Spleen (tissue), 11 donors: Measurements from ENCODE around the gene SLC4A9. TPM values are rescaled to one million over a fixed set of nuclear protein-coding genes. Genes with fewer than 3 reads are reported as not detected.

ENCODE experiments used
- DNase-seq: peaks from one replicate; pipeline ENCODE4 v3.0.0-alpha.2; 2020
- H3K27ac ChIP-seq, 8 donors: fragments of 200-600 bp; sonication (generic) in 7 of 8; 1 replicate in 4 of 8; 2 replicates in 4 of 8; pipeline versions ENCODE4 v1.5.0 to v1.8.0; 2016 to 2021; ENCODE audit warnings: inconsistent platforms in 4 of 8, mild to moderate bottlenecking in 4 of 8, moderate library complexity in 1 of 8
- H3K27me3 ChIP-seq, 7 donors: fragments of 200-600 bp; sonication (generic) in 6 of 7; replicated peaks in 1 of 7; 1 replicate in 4 of 7; 2 replicates in 3 of 7; pipeline versions ENCODE4 v1.5.0 to v1.8.0; 2016 to 2021; ENCODE audit warnings: inconsistent platforms in 3 of 7, mild to moderate bottlenecking in 1 of 7
- H3K36me3 ChIP-seq, 6 donors: fragments of 200-600 bp; sonication (generic) in 5 of 6; 1 replicate in 4 of 6; 2 replicates in 2 of 6; pipeline versions ENCODE4 v1.5.0 to v1.8.0; 2016 to 2021; ENCODE audit warnings: inconsistent platforms in 2 of 6
- H3K4me1 ChIP-seq, 6 donors: fragments of 200-600 bp; sonication (generic) in 5 of 6; 1 replicate in 3 of 6; 2 replicates in 3 of 6; pipeline versions ENCODE4 v1.5.0 to v1.8.0; 2016 to 2021; ENCODE audit warnings: inconsistent platforms in 3 of 6
- H3K4me3 ChIP-seq, 8 donors: fragments of 200-600 bp; sonication (generic) in 7 of 8; 1 replicate in 4 of 8; 2 replicates in 4 of 8; pipeline versions ENCODE4 v1.5.0 to v1.8.0; 2016 to 2021; ENCODE audit warnings: inconsistent platforms in 4 of 8, mild to moderate bottlenecking in 4 of 8, moderate library complexity in 2 of 8
- H3K9me3 ChIP-seq, 8 donors: fragments of 200-600 bp; sonication (generic) in 7 of 8; 1 replicate in 4 of 8; 2 replicates in 4 of 8; pipeline versions ENCODE4 v1.5.0 to v1.8.0; 2016 to 2021; ENCODE audit warnings: inconsistent platforms in 4 of 8
- CTCF ChIP-seq, 11 experiments: fragments of 200-600 bp in 7 of 11; fragments of 450-650 bp in 4 of 11; sonication (generic) in 4 of 11; IDR thresholded peaks in 8 of 11; conservative IDR thresholded peaks in 3 of 11; 1 replicate in 7 of 11; 2 replicates in 4 of 11; pipeline versions ENCODE4 v1.4.0 to v1.8.0; 2016 to 2021; ENCODE audit warnings: antibody characterized with exemption in 11 of 11, inconsistent platforms in 4 of 11, mild to moderate bottlenecking in 1 of 11
- POLR2A ChIP-seq, 3 donors: fragments of 450-650 bp; IDR thresholded peaks; one replicate each; pipeline ENCODE4 v1.5.1; 2017; ENCODE audit warnings: antibody characterized with exemption in 3 of 3, mild to moderate bottlenecking in 1 of 3
- POLR2AphosphoS5 ChIP-seq, 3 donors: sonication (generic); formaldehyde crosslinking; IDR thresholded peaks; one replicate each; pipeline ENCODE4 v1.5.1; 2017; ENCODE audit warnings: antibody characterized with exemption in 3 of 3
- WGBS, 5 donors: extraction: QIAGEN DNeasy Blood & Tissue Kit in 3 of 5; methylation state at CpG; one replicate each; pipeline versions ENCODE4 v1.1.5 to v1.1.7; 2013 to 2018; 5-methylcytosine and 5-hydroxymethylcytosine counted together
- intact Hi-C: fragments of 100-400 bp; cut with DNase I; formaldehyde crosslinking; loops from one replicate; pipeline ENCODE4 v1.15.0; 2023; ENCODE audit warnings: low total_unique reads
- polyA plus RNA-seq, 3 donors: library from polyadenylated mRNA; stranded (reverse); fragments of 200-250 nt; gene quantifications; one replicate each; pipeline ENCODE4 v1.2.1, GENCODE V29; 2013
- total RNA-seq, 7 donors: library from RNA; depleted of rRNA in 3 of 7; stranded (reverse); fragments of >200 nt in 3 of 7; fragmentation: NEBNext Ultra II Directional in 4 of 7; extraction: Animal tissue kit (Norgen Biotek cat#: 25700) in 4 of 7; gene quantifications; one replicate each; pipeline versions ENCODE4 v1.1.0 to v1.2.1, GENCODE V29; 2016 to 2021
- donor health status: healthy with polysubstance abuse.
- donor health status: DM: no; HTN: no; CAD: no; lungs with moderate emphysema.
- donor health status: DM: no; HTN: no; CAD: no.
- donor health status: Bipolar disorder and iron deficiency.
- donor health status: healthy.
- donor health status: DM: no; HTN: no; CAD: no.
- donor health status: DM: yes; HTN: yes; CAD: no.

SLC4A9 gene
- total and polyA plus RNA-seq, 10 donors: 0.03 to 0.54 (median 0.10) TPM; not detected in 3

- no peak for TF ChIP-seq POLR2AphosphoS5 (IDR thresholded peaks at IDR 0.05)
- Histone ChIP-seq H3K4me1 (peaks cover 8 to 24% (median 19%) of the 10 kb centered on the region in 6 donors), H3K27ac (no peak overlapping the region), H3K27me3 (no peaks in the 10 kb centered on the region), H3K9me3 (no peaks in the 10 kb centered on the region), H3K36me3 (no peaks in the 10 kb centered on the region), H3K4me3 (no peak overlapping the region)
- WGBS, 5 donors: 88 to 100% (median 93%) methylated on average over 2 of the region's 2 CpGs
- intact Hi-C loops: no loop called here
- no peak for DNase-seq
These were observed 1.9 kb downstream of the SLC4A9 start for GRCh38 chr5:140361901-140362300.

DNA sequence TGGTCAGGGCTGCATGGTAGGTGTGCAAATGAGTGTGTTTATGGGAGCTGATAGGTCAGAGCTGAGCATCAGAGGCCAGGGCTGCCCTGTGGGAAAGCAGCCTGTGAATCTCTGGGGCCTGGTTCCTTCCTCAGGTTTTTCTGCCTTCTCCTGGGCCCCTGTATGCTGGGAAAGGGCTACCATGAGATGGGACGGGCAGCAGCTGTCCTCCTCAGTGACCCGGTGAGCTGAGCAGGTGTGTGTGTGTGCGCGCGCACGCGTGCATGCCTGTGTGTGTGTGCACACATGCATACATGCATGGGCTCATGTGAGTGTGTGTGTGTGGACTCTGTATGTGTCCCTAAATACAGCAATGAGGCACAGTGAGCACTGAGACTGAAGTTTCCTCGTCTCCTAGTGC is 2.3 kb downstream of the SLC4A9 start:
- H3K27me3 ChIP-seq: no peaks in the 10 kb centered on the region
- peaks cover 7 to 20% (median 15%) of the 10 kb centered on the region in 6 donors for H3K4me1 ChIP-seq
- H3K9me3 ChIP-seq: no peaks in the 10 kb centered on the region
- H3K36me3 ChIP-seq: no peaks in the 10 kb centered on the region
- no peak for DNase-seq
- intact Hi-C loops: no loop called here
- no peak overlapping the region for H3K27ac ChIP-seq
- 82 to 88% (median 87%) methylated on average over 6 to 8 of the region's 8 CpGs for WGBS, 5 donors
- H3K4me3 ChIP-seq: no peak overlapping the region
- TF ChIP-seq POLR2A (IDR thresholded peaks at IDR 0.05): no peak
- no peak for TF ChIP-seq POLR2AphosphoS5 (IDR thresholded peaks at IDR 0.05)
- no peak for TF ChIP-seq CTCF (IDR thresholded peaks at IDR 0.05 in 8 of 11, conservative IDR thresholded peaks at IDR 0.05 in 3 of 11)

GRCh38 chr5:140362875-140363630 is 3.1 kb downstream of the SLC4A9 start:
- TF ChIP-seq POLR2A (IDR thresholded peaks at IDR 0.05) (no peak), CTCF (IDR thresholded peaks at IDR 0.05 in 8 of 11, conservative IDR thresholded peaks at IDR 0.05 in 3 of 11) (peak; percentile 74 to 98 (median 92)), POLR2AphosphoS5 (IDR thresholded peaks at IDR 0.05) (peak; percentile 38 to 64 (median 60))
- Histone ChIP-seq H3K4me1 (peaks cover 0 to 13% (median 8%) of the 10 kb centered on the region in 6 donors), H3K27ac (no peak overlapping the region), H3K36me3 (no peaks in the 10 kb centered on the region), H3K9me3 (no peaks in the 10 kb centered on the region), H3K4me3 (peak overlapping the region in 3 of 8 donors; percentile 16 to 59 (median 30)), H3K27me3 (no peaks in the 10 kb centered on the region)
- DNase-seq: peak; percentile 95
- WGBS, 5 donors: 10 to 15% (median 12%) methylated on average over 25 to 29 of the region's 29 CpGs
- intact Hi-C loops: no loop called here

DNA sequence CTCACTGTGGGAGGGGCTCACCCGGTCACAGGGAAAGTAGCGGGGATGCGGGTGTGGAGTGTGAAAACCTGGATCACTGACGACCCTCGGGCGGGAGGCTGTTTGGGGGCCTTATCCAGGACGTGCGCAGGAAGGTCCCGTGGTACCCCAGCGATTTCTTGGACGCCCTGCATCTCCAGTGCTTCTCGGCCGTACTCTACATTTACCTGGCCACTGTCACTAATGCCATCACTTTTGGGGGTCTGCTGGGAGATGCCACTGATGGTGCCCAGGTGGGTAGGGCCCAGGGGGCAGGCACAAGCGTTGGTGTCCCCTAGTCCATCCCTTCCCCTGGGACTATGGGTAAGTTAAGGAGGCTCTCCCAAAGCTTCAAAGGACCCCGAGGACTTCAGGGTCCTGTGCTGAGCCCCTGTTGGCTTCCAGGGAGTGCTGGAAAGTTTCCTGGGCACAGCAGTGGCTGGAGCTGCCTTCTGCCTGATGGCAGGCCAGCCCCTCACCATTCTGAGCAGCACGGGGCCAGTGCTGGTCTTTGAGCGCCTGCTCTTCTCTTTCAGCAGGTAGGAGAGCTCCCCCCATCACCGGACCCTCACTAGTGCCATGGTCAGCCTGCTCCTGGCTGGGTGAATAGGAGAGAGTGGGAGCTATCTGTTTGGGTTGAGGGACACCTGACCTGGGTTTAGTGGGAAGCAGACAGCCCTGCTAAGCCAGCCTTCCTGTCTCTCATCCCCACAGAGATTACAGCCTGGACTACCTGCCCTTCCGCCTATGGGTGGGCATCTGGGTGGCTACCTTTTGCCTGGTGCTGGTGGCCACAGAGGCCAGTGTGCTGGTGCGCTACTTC is 3.9 kb downstream of the SLC4A9 start:
- no peak for DNase-seq

DNA sequence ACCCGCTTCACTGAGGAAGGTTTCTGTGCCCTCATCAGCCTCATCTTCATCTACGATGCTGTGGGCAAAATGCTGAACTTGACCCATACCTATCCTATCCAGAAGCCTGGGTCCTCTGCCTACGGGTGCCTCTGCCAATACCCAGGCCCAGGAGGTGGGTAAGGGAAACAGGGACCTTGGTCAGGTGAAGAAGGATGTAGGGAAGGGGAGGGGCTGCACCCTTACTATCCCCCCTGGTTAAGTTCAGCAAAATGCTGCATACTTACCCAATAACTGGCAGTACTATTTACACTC is 4.4 kb downstream of the SLC4A9 start:
- Histone ChIP-seq H3K4me3 (no peak overlapping the region), H3K4me1 (peaks cover 0 to 12% (median 8%) of the 10 kb centered on the region in 6 donors), H3K27ac (no peak overlapping the region), H3K27me3 (no peaks in the 10 kb centered on the region), H3K36me3 (no peaks in the 10 kb centered on the region), H3K9me3 (no peaks in the 10 kb centered on the region)
- intact Hi-C loops: no loop called here
- TF ChIP-seq POLR2AphosphoS5 (IDR thresholded peaks at IDR 0.05) (no peak), CTCF (IDR thresholded peaks at IDR 0.05 in 8 of 11, conservative IDR thresholded peaks at IDR 0.05 in 3 of 11) (no peak), POLR2A (IDR thresholded peaks at IDR 0.05) (no peak)
- 91 to 100% (median 94%) methylated on average over 3 of the region's 3 CpGs for WGBS, 5 donors
- DNase-seq: no peak

More for the DNA sequence above, 3.9 kb downstream of the SLC4A9 start:
- Histone ChIP-seq H3K27me3 (no peaks in the 10 kb centered on the region), H3K9me3 (no peaks in the 10 kb centered on the region), H3K4me3 (peak overlapping the region in 3 of 8 donors; percentile 16 to 59 (median 30)), H3K36me3 (no peaks in the 10 kb centered on the region), H3K27ac (no peak overlapping the region), H3K4me1 (peaks cover 0 to 12% (median 8%) of the 10 kb centered on the region in 6 donors)
- TF ChIP-seq POLR2A (IDR thresholded peaks at IDR 0.05): no peak
- WGBS, 5 donors: 59 to 68% (median 68%) methylated on average over 14 to 20 of the region's 20 CpGs
- intact Hi-C loops: no loop called here
